Ecto neural progenitor cell (in vitro differentiated cells): Measurements from ENCODE around the gene HSD17B1.

Experiments
- DNase-seq: peaks from one replicate; pipeline ENCODE4 v3.0.0-alpha.2; 2018; ENCODE audit warnings: low spot score

The HSD17B1 gene

DNA sequence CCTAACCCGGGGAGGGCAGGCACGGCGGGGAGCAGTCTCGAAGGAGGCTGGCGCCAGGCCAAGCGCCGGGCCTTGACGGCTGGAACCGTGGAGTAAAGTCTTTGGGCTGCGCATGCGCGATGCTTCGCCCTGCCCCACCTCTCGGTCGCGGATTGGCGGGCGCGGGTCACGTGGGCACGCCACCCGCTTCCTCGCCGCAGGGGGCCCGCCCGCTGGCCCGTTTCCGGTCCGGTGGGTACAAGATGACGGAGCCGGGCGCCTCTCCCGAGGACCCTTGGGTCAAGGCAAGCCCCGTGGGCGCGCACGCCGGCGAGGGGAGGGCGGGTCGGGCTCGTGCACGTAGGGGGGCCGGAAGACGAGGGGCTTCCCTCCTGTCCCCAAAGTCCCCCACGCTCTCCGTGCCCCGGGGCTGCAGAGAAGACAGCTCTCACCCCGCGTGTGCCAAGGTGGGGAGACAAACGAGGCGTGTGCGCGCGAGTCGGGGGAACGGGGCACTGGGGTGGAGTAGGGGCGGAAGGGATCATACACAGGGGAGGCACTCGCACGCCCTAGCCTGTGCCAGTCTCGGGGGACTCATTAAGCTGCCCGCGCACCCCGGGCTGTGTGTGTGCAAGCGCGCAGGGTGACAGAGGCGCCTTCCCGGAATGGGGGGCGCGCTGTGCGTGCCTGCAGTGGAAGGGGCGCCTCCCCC is 14.3 kb downstream of the HSD17B1 start, which contains the start of gene MLX:
TSS of gene MLX (plus strand) at position 218 of the 691 bp plus-strand sequence. CDS start at position 243, 25 bp downstream.
- peak; percentile 98 for DNase-seq

DNA sequence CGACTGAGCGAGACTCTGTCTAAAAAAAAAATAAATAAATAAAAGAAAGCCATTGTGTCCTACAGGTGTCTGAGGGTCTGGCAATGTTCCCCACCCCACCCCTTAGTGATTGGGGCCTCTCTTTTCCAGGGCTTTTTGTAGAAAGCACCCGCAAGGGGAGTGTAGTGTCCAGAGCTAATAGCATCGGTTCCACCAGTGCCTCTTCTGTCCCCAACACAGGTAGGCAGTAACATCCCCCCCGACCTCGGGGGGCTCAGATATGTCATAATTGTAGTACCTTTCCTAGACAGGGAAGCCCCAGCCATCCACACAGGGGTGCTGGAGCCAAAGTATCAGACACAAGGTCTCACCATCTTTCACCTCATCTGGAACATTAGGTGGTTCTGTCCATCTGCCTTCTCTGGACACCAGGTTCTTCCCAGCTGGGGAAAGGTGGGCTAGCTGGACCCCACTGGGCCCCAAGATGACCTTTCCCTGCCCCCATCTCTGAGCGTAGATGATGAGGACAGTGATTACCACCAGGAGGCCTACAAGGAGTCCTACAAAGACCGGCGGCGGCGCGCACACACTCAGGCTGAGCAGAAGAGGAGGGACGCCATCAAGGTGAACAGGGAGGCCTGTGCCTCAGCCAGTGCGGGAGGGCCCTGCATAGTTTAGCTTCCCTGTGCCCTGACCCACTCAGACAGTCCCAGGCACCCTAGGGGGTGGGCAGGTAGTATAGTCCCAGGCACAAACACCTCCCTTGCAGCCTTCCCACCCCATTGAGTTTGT is 15.8 kb downstream of the HSD17B1 start:
- no peak for DNase-seq

GRCh38 chr17:42571435-42572225 is 18.9 kb downstream of the HSD17B1 start:
- no peak for DNase-seq

- DNase-seq: no peak
Observed at GRCh38 chr17:42573095-42573494, 20.4 kb downstream of the HSD17B1 start.

DNA sequence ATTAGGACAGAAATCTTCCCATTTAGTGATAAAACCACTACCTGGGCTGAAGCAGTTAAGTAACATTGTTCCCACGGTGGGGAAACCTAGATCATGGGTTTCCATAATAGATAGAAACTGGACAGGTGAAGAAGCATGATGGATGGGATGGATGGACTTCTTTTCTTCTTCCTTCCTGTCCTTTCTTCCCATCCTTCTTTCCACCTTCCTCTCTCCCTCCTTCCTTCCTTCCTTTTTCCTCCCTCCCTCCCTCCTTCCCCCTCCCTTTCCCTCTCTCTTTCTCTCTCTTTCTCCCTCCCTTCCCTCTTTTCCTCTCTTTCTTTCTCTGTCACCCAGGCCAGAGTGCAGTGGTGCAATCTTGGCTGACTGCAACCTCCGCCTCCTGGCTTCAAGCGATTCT is 21.7 kb downstream of the HSD17B1 start:
- no peak for DNase-seq

GRCh38 chr17:42577140-42577531 is 24.4 kb downstream of the HSD17B1 start:
- no peak for DNase-seq

DNA sequence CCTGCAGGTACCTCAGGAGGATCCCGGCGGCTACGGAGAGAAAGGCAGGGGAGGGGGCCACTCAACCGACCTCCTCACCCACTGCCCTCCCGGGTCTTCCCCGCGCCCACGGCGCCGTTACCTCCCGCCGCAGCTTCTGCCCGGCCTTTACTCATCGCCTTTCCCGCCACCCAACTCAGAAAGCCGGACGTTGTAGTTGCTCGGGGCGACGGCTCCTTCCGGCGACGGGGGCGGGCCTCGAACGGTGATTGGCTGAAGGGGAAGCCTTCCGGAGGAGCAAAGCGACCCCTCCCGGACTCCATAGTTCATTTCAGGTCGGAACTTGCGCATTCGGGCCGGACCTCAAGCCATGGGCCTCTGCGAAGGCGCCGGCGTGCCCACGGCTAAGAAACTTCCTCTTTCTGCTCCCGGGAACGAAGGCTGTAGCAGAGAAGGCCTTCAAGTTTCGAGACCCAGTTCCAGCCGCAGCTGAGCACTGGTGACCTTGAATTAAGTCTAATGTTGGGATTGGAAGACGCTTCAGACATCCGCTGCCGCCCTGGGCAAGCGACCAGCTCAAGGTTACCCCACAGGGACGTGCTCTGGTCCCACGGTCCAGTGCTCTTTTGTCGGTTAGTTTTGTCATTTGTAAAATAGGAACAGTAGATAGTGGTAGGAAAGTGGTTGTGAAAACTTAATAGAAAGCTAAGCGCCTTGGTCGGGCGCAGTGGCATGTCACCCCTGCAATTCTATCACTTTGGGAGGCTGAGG is 25.0 kb downstream of the HSD17B1 start, which contains the start of gene PSMC3IP:
TSS of gene PSMC3IP (minus strand) at position 198 of the 750 bp plus-strand sequence. CDS start at position 155, 43 bp downstream.
- DNase-seq: peak; percentile 99

- peak; percentile 86 for DNase-seq
Observed at GRCh38 chr17:42578282-42578869, 25.7 kb downstream of the HSD17B1 start.

GRCh38 chr17:42579794-42580551 is 27.2 kb downstream of the HSD17B1 start:
- DNase-seq: no peak

DNA sequence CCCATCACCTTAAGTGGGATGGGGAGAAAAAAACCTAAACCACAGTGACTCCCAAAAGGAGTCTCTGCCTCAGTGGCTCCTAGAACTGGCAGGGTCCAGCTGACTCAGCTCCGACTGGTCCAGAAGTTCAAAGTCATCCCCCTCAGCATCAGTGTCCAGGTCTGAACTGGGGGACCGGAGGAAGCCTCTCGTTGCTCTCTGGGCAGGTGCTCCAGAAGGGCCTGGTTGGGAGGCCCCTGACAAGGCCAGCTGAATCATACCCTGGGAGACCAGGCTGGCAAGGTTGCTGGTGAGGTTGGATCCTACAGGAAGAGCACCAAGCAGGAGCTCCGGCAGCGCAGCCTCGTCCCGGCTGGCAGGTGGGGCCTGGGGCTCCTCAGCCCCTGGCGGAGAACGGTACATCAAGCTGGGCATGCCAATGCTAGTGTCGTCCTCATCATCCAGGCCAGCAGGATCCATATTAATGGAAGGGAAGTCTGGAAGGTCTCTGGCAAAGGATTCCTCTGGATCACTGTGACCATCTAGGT is 29.1 kb downstream of the HSD17B1 start:
- DNase-seq: no peak

DNA sequence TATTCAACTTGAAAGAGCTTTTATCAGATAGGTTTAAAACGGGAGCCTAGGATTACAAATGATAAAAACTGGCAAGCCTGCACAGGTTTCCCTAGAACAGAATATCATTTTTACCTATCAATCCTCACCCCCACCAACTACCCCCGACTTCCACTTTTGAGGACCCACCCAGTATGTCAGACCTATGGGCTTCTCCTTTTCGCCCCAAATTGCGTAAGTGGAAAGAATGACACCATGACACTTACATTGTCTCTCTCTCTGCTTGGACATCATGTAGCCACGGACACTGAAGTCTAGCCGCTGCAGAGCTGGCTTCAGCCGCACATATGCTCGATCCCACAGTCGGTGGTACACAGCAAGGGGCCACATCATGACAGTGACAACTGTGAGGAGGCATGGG is 32.2 kb downstream of the HSD17B1 start:
- DNase-seq: no peak

- DNase-seq: no peak
Observed at GRCh38 chr17:42585353-42585752, 32.6 kb downstream of the HSD17B1 start.

DNA sequence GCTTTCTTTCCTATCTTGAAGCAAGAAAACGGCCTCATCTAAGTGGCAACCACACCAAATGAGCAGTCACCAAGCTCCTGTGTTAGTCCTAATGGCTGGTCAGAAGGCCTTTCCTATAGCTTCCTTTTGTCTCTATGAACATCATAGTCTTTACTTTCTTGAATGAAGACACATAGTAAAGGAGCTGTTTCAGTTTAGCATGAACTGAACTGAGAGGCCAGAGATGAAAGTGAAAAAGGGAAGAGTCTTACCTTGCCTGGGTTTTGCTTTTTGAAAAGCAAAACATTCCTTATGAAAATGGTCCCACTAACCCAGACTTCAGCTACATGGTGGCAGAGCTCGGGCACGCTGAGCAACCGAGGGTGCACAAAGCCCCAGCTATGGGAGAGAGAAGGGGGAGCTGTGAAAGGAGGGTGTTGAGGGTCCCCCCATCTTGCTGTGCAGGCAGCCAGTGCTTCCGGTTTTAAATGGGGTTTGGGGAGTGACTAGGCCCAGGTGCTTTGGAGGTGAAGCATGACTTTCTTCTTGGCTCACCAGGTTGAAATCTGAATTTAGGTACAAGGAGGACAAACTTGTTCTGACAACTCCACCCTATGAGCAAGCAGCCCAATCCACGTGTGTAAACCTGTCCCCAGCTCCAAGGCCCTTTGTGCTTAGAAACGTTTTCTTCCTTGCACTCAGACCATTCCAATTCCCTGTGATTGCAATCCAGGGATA is 33.9 kb downstream of the HSD17B1 start:
- DNase-seq: no peak

- no peak for DNase-seq
Observed at GRCh38 chr17:42590886-42591285, 38.2 kb downstream of the HSD17B1 start.

DNA sequence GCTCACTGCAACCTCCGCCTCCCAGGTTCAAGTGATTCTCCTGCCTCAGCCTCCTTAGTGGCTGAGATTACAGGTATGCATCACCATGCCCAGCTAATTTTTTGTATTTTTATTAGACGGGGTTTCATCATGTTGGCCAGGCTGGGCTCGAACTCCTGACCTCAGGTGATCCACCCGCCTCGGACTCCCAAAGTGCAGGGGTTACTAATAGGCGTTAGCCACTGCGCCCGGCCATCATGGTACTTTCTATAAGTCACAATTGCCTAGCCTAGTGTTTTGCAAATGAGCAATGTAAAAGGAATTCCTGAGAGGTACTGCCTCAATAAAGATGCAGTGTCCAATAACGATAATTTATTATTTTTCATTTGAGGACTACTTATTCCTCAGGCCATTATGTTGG is 38.7 kb downstream of the HSD17B1 start:
- DNase-seq: no peak

GRCh38 chr17:42596386-42596785 is 43.7 kb downstream of the HSD17B1 start:
- no peak for DNase-seq

DNA sequence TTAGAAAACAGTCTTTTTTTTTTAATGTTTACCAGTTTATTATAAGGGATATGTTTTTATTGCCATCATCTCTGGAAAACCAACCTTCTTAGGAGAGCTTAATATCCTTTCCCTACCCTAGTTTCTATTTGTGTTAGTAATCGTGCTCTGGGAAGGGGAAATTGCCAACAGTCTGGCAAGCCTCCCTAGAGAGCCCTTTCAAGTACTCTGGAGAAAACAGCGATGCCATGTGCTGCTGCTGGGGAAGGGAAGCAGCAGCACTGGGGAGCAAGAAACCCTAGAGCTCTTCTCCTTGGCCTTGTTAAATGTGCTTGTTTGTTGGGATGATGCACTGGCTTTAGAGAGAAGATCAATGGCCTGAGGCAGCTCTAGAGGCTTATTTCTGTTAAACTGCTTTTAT is 46.2 kb downstream of the HSD17B1 start:
- DNase-seq: no peak

DNA sequence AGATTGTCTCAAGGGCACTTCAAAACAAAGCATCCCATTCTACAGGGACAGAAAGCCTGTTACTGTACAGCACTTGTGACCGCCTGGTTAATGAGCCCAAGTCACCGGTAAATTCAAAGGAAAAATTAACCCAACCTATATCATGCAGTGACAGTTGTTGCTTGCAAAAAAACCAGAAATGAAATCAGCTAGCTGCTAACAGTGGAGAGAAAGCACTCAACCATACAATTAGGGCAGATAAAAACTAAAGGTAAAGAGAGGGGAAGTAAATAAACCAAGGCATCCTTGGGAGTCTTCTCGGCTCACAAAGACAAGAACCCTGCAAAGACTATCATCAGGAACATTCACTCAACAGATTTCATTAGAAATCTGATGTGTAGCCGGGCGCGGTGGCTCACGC is 50.6 kb downstream of the HSD17B1 start:
- no peak for DNase-seq
